ENCODE measurements around the gene AIFM2. TPM values are rescaled to one million over a fixed set of nuclear protein-coding genes. Genes with fewer than 3 reads are reported as not detected.

AIFM2 gene
- total and polyA plus RNA-seq, 9 of the 15 experiments (the other 6 are each of a cell fraction or from before 2014, with no cell fraction given) = 2.7 to 14.1 (median 9.2) TPM

GRCh38 chr10:70155255-70155838 is 22.7 kb upstream of the AIFM2 start:
- H4K20me1 ChIP-seq (replicated peaks; ENCODE audit: control insufficient read depth, insufficient read depth, low read length) = no peaks in the 10 kb centered on the region
- no peak for ATAC-seq
- in situ Hi-C loops (cut with MboI) (no loop called here), intact Hi-C loops (cut with micrococcal nuclease) (no loop called here)
- WGBS (ENCODE audit: insufficient coverage, low coverage, missing lambda C conversion rate) = 60% methylated on average over 3 of the region's 3 CpGs
- ChIA-PET POLR2A (interaction anchor here (1.3 to 2.2 kb wide), 2 partner anchors 12 to 13 kb away, joined by 5 to 7 read pairs; no protein-coding TSS in a partner anchor), CTCF (ENCODE audit: low intra/inter-chr PET ratio) (no interaction called here)
- no peaks in the 10 kb centered on the region for H3K4me1 ChIP-seq (replicated peaks in 1 of 2; ENCODE audit: control insufficient read depth in 2 of 2, insufficient read depth in 2 of 2, low read length in 2 of 2)
- FAIRE-seq = no peak
- no peaks in the 10 kb centered on the region for H3K9me3 ChIP-seq (replicated peaks; ENCODE audit: control insufficient read depth, insufficient read depth, low read depth, low read length)
- H3K4me2 ChIP-seq (ENCODE audit: insufficient read depth, low read length) = no peak overlapping the region
- no peaks in the 10 kb centered on the region for H3K27me3 ChIP-seq (ENCODE audit: control insufficient read depth in 2 of 2, insufficient read depth in 2 of 2, low read length in 2 of 2)
- no peaks in the 10 kb centered on the region for H3K9me1 ChIP-seq (ENCODE audit: control insufficient read depth, insufficient read depth, low read length)
- no peak for DNase-seq (ENCODE audit: extremely low read depth in 1 of 4, low spot score in 3 of 4)
- H3K9ac ChIP-seq (ENCODE audit: insufficient read depth in 1 of 2, low read depth in 2 of 2, low read length in 2 of 2) = no peak overlapping the region
- no peak overlapping the region for H3K4me3 ChIP-seq
- H3K27ac ChIP-seq (ENCODE audit: extremely low read depth, low read depth, low read length) = no peak overlapping the region
- H2AFZ ChIP-seq (ENCODE audit: low read depth, low read length) = no peak overlapping the region
- H3K79me2 ChIP-seq (ENCODE audit: control insufficient read depth, insufficient read depth, low read length) = peaks cover 16% of the 10 kb centered on the region
- peaks cover 98% of the 10 kb centered on the region for H3K36me3 ChIP-seq (ENCODE audit: control insufficient read depth, insufficient read depth, low read length)
- BruUV-seq (replicated peaks) = no TSS peak
- TF ChIP-seq CHD2 (IDR thresholded peaks at IDR 0.05; ENCODE audit: low read depth, low read length) (no peak), IRF9 (tag; IDR thresholded peaks at IDR 0.05) (no peak), CHCHD3 (CRISPR knock-in tag; IDR thresholded peaks at IDR 0.05) (no peak), CREB1 (IDR thresholded peaks at IDR 0.05) (no peak), CREB1 (CRISPR knock-in tag; IDR thresholded peaks at IDR 0.05) (no peak), CBX2 (IDR thresholded peaks at IDR 0.05; ENCODE audit: insufficient read depth, low read length, poor library complexity, severe bottlenecking) (no peak), FOXP4 (CRISPR knock-in tag; IDR thresholded peaks at IDR 0.05; ENCODE audit: borderline replicate concordance) (no peak), CCNT2 (IDR thresholded peaks at IDR 0.05; ENCODE audit: borderline replicate concordance, extremely low read depth, insufficient read length, low read depth, low read length) (no peak), FOXO4 (CRISPR knock-in tag; IDR thresholded peaks at IDR 0.05) (no peak), FOXJ2 (tag; IDR thresholded peaks at IDR 0.05) (no peak), ZFP36 (IDR thresholded peaks at IDR 0.05; ENCODE audit: low read depth, low read length, partially characterized antibody) (no peak), MBD2 (IDR thresholded peaks at IDR 0.05; ENCODE audit: borderline replicate concordance, low read depth) (no peak), NUFIP1 (IDR thresholded peaks at IDR 0.05; ENCODE audit: partially characterized antibody) (no peak), ZNF175 (CRISPR knock-in tag; IDR thresholded peaks at IDR 0.05; ENCODE audit: low read depth) (no peak)
